ENCODE data around the gene SLCO3A1.

DNA sequence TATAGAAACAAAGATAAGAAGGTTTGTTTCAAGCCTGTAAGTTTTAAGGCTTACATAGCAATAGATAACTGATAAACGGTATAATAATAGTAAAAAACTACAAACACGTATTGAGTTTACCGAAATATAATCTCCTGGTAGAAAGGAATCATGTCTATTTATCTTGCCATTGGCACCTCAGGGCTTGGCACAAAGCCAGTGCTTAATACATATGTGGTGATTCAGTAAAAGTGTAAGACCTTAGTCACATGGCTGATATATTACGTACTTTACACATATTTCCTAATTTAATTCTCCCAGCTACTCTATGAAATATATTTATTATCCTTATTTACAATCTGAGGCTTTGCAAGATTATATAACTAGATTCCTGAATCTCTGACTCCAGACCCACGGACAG, 32.0 kb upstream of the SLCO3A1 start:
- TF ChIP-seq, protein P1, sequence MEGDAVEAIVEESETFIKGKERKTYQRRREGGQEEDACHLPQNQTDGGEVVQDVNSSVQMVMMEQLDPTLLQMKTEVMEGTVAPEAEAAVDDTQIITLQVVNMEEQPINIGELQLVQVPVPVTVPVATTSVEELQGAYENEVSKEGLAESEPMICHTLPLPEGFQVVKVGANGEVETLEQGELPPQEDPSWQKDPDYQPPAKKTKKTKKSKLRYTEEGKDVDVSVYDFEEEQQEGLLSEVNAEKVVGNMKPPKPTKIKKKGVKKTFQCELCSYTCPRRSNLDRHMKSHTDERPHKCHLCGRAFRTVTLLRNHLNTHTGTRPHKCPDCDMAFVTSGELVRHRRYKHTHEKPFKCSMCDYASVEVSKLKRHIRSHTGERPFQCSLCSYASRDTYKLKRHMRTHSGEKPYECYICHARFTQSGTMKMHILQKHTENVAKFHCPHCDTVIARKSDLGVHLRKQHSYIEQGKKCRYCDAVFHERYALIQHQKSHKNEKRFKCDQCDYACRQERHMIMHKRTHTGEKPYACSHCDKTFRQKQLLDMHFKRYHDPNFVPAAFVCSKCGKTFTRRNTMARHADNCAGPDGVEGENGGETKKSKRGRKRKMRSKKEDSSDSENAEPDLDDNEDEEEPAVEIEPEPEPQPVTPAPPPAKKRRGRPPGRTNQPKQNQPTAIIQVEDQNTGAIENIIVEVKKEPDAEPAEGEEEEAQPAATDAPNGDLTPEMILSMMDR (conservative IDR thresholded peaks at IDR 0.05) = no peak
- no peak for TF ChIP-seq EZH2 (IDR thresholded peaks at IDR 0.05; ENCODE audit: low read depth)

Measured in PC-9 (cell line).